GM19023 (cell line): ENCODE data around the gene FAM53A.
"Not testable (repeated sequence)": the region's sequence is repeated elsewhere in the genome, so short reads cannot be mapped to it uniquely, and the experiment has no call there.

Experiments used
- ATAC-seq: cut with Tn5 transposase; IDR thresholded peaks from one replicate; pipeline ENCODE4 v1.9.1; 2021; ENCODE audit warnings: mild to moderate bottlenecking, moderate library complexity; ENCODE audit not compliant: unreplicated experiment

The FAM53A gene

DNA sequence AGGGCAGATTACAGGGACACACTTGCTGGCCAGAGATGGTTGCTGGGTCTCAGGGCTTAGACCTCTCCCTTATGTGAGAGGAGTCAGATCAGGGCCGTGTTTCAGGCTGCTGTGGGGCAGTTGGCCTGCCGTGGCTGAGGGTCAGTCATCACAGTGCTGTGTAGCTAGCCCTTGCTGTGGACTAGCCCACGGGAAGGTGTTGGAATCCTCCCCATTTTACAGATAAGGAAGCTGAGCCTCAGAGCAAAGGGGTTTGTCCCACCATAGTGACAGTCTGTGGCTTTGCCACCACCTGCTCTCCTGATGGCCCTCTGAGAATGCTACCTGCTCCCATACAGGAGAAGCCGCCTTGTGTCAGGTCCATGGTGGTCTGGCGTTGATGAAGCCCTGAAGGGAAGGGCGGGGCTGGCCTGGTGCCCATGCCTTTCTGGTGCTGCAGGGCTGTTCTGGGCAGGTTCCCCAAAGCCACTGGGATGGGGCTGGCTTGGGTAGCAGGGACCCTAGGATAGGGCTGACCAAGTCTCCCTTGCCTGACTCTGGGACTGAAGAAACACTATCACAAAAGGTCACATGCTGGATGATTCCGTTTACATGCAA lies 2.4 kb upstream of the FAM53A start:
- ATAC-seq, result no peak

DNA sequence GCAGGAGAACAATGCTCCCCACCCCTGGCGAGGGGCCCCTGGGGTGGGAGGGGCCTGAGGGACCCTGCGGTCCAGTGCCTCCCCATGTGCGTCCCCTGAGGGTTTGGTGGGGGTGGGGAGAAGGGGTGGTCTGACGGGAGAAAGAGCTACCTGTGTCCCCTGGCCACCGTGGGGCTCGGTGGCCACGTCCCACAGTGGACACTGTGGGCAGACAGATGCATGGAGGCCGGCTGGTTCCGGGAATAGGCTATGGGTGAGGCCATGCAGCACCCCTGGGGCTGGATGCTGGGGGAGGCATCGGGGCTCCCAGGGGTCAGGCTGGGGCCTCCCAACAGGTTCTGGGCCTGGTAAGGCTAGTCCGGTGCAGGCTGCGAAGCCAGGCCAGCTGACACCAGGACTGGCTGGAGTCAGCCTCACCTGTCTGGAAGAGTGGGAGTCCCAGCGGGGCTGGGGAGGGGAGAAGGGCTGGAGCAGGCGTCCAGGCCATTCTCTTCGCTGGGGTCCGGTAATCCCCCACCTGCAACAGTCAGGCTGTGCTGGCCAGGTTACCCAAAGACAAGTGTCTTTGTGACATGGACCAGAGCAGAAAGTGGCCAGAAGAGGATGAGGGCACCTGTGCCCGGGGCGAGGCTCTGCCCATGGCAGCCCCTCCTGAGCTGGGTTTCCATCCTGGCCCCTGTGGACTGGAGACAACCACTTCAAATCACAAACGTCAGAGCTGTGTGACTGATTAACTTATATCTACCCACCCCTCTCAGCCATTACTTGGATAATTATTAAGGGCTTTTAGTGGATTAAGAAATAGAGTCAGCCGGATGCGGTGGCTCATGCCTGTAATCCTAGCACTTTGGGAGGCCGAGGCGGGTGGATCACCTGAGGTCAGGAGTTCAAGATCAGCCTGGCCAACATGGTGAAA lies 1.4 kb upstream of the FAM53A start:
- ATAC-seq, result no peak

DNA sequence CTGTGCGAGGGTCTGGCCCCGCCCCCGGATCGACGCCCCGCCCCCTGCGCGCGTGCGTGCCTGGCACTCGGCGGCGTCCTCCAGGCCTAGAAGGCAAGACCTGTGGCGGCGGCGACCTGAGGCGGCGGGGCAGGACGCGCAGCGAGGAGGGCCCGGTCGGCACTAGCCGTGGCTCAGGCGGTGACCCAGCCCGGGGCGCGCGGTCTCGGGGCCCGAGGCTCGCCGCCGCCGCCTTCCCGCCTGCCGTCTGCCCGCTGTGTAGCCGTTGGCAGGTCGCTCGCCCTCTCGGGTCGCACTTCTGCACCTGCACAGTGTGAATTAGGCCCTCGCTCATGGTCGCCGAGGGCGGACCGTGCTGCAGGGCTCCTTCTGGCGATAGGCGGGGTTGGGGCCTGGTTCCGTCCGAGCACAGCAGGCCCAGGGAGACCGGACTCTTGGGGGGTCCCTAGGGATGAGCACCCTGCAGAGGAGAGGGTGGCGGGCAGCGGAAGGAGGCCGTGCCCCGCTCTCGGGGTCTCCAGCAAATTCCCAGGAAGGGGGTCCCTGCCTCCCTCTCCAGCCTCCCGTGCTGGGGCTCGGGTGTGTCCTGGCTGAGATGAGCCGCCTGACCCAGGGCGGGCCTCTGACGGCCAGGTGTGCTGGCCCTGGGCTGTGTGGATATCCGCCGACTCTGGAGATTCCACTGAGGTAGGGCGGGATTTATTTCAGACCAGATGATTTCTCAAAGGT lies 557 bp upstream of the FAM53A start:
- ATAC-seq, result no peak

DNA sequence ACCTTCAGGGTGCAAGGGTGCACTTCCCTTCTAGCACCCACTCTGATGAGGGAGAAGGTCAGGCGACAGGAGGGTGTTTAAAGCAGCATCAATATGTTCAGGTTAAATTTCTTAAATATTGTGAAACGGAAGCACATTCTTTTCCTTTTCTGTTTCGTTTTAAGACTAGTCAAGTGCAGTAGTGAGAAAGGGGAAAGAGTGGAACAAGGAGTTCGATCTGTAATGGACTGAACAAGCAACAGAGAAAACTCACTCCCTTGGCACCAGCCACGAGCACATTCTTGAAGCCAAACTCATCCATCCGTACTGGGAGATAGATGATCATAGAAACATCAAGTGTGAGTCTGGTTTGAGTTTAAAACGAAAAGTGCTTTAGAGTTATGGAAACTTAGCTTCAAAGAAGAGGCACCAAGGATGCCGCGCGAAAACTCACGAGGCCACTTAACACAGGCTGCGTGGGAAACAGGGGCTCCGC lies 815 bp downstream of the FAM53A start:
- no peak for ATAC-seq

DNA sequence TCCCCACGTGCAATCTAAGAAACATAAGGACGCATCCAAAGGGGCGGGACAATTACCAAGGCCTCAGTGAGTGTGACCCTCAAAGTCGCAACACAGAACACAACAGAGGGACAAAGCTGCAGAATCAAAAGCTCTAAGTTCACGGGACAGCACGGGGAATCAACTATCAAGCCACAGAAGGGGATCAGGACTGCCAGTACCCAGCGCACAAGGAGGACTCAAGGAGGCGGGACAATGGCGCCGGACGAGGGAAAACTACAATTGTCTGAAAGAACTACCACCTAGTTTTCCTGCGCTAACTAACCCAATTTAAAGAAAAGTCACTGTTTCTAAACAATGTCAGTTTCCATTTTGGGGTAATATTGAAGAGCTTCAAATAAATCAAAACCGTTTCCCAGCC lies 1.3 kb downstream of the FAM53A start:
- ATAC-seq, result no peak

DNA sequence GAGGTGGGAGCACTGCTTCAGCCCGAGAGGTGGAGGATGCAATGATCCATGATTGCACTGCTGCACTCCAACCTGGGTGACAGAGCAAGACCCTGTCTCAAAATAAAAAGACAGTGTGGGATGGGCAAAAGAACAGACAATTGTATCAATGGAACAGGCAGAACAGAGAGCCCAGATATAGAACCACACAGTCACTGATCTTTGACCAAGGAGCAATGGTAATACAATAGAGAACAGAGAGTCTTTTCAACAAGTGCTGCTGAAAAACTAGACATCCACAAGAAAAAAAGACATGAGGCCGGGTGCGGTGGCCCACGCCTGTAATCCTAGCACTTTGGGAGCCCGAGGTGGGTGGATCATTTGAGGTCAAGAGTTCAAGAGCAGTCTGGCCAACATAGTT lies 5.9 kb downstream of the FAM53A start:
- ATAC-seq, result no peak

DNA sequence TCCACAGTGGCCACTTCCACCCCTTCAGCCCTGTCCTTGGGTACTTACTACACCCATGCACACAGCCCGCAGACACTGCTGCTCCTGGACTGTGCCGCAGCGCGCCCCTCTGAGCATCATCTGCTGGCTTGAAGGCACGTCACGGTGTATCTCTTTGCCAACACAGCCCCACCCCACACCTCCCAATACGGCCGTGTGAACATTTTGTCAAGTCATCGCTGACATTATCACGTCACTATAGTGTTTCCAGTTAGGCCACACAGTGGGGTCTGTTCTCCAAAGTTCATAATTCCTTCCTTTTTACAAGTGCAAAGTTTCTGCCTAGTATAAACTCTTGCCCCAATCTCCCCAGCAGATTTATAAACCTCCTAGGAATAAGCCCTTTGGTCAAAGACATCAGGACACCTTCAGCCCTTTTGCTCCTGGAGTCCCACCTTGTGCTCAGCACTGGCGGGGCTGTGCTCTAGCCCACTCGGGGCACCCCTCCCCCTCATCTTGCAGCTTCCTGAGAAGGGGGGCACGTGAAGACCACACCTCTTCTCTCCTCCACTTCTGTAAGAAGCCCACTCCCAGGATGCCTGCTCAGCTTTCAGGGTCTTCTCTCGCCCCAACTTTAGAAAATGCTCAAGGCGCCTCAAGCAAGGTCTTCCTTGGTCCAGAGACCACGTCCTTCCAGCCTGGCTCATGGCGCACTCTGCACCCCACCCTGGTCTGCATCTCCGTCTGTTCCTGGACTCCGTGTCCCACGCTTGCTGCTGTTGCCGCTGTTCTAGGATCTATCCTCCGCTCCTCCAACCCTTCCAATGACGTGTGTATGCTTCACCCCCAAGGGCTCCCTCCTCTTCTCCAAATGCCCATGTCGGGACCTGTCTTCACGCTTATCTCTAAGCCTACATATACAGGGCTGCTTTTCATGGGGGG lies 7.2 kb downstream of the FAM53A start:
- ATAC-seq, result no peak

DNA sequence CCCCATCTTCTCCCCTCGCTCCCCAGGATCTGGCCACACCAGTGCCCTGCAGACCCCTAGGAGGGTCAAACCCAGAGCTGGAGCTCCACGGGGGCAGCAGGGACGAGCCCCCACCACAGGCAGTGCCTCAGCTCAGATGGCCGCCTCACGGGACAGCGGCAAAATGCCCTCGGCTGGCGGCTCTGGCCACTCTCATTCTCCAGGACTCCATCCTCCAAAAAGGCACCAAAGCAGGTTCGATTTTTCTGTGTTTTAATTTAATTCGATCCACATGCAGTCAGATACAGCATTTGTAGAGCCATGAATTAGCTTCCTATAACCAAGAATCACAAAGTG lies 8.3 kb downstream of the FAM53A start:
- no peak for ATAC-seq

DNA sequence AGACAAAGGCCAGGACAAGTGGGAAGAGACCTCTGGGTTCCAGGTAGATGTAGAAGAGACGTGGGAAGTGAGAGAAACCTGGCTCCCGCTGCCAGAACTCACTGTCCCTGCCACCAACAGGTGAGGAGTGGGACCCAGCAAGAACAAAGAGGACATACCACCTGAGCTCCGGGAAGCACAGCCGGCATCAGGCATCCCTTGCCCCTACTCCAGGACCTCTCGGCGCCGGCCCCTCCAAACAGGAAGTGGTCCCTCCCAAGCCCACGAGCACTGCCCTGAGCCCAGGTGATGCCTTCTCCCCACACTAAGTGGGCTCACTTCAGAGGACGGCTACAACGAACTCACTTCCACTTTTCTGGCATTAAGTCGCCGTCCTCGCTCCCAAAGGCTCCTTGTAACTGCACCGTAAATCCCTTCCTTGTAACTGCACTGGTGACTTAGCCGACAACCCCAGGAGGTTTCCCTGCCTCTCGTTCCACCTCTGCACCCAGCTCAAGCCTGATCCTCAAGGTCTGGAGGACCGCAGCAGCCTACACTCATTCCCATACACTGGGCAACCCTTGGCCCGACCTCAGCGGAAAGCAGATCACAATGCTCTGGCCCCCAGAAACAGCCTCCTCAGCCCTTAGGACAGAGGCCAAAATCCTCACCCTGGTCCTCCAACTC lies 8.8 kb downstream of the FAM53A start:
- ATAC-seq, result no peak

DNA sequence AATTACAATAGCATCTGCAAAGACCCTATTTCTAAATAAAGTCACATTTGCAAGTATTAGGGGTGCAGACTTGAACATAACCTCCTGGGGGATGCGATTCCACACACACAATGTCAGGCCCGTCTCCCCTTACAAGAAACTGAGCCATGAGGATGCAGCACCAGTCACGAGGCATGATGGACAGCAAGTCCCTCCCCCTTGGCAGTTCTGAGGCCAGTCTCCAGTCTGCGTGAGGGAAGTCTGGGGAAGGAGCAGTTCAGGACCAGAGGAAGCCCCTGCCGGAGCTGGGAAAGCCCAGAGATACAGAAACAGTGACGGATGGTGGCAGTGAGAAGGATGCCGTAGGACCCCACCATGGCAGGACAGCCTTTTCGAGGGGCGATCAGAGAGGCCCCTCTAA lies 9.4 kb downstream of the FAM53A start:
- no peak for ATAC-seq

DNA sequence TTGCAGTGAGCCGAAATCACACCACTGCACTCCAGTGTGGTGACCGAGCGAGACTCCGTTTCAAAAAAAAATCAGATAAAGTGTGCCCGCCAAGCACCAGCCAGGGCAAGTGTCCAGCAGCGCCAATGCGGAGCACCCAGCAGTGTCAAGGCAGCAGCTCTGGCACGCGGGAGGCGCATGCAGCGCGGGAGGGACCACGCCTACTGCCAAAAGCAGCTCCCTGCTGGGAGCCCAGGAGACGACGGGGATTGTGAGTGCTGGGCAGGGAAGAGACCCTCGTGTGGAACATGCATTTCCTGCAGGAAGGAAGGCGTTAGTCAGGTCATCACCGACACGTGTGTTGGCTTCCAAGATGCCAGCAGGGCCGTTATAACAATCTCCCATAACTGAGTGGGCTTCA lies 10.4 kb downstream of the FAM53A start:
- ATAC-seq, result no peak

DNA sequence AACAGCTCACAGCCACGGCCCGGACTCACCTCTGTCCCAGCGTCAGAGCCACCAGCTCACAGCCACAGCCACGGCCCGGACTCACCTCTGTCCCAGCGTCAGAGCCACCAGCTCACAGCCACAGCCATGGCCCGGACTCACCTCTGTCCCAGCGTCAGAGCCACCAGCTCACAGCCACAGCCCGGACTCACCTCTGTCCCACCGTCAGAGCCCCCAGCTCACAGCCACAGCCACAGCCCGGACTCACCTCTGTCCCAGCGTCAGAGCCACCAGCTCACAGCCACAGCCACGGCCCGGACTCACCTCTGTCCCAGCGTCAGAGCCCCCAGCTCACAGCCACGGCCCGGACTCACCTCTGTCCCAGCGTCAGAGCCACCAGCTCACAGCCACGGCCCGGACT lies 13.1 kb downstream of the FAM53A start:
- ATAC-seq, result not testable (repeated sequence)

DNA sequence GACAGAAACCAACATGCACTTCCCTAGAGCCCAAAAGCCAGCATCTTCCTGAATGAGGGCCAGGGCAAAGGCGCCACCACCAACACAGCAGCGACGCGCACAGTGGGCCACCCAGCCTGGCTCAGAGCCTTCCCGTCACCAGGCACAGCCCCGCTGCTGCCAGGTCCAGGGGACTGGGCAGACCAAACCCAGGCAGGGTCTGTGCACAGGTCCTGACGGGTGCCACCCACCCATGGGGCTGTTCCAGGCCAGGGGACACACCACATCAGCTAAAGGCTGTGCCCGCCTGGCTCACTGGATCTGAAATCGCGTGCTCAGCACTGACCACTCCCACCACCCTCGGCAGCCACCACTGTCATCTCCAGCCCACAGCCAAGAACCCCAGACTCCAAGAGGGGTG lies 13.8 kb downstream of the FAM53A start:
- ATAC-seq, result no peak

DNA sequence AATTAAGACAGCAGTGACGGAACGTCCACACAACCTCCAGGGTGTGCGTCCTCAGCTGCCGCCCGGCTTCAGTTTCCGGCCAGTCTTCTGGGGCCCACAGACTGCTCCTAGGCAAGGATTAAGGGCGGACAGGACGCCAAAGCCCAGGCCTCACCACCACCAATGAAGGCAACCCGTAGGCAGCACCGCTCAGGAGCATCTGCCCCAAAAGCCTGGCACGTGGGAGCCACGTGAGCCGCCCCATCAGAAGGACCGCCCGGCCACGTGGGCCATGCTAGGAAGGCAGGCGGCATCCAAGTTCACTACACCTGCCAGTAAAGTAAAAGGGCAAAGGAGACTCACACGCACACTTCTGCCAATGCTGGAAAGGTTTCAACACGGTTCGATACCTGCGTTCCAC lies 14.3 kb downstream of the FAM53A start:
- no peak for ATAC-seq

DNA sequence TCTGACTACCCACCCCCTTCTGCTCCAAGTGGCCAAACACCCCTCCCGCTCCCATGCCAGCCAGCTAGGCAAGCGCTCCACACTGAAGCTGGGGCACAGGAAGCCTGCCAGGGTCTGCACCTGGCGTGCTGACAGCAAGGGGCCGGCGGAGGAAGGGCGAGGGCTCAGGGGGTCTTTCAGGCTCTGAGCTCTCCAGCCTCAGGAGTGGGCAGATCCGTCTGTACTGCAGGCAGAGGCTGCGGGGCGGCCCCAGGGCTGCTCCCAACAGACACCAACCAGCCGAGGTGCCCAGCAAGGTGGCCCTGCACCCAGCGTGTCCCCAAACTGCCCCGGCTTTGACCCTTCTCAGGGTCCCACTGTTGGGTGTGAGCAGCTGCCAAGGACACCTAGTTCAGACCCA lies 14.8 kb downstream of the FAM53A start:
- no peak for ATAC-seq

DNA sequence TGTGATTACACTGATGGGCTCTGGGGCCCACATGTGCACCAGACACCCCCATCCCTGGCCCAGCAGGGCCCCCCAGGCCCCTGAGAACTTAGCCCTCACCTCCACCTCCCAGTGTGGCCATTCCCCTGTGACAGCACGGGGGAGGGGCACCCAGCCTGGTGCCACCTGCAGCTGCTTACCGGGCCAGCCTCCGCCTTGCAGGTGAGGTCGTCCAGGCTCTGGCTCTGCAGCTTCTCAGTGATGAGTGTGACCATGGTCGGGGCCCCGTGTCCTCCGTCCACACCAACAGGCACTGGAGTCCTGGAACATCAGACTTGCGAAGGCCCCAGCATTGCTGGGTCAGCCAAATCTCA lies 15.6 kb downstream of the FAM53A start:
- ATAC-seq, result no peak

DNA sequence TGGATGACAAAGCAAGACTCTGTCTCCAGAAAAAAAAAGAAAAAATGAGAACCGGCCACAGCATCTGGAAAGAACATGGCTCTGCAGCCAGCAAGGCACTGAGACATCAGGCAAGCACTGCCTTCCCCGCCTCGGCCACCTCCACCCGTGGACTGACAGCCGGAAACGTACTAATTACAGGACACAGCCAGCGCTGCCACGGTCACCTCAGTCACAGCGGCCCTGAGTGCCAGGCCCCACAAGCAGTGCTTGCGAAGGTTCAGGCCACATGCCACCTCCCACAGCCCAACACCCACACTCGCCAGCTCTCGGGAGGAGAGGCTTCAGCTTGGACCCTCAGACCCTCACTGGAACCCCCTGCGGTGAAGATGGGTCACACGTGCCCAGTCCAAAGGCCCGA lies 16.8 kb downstream of the FAM53A start:
- ATAC-seq, result no peak

DNA sequence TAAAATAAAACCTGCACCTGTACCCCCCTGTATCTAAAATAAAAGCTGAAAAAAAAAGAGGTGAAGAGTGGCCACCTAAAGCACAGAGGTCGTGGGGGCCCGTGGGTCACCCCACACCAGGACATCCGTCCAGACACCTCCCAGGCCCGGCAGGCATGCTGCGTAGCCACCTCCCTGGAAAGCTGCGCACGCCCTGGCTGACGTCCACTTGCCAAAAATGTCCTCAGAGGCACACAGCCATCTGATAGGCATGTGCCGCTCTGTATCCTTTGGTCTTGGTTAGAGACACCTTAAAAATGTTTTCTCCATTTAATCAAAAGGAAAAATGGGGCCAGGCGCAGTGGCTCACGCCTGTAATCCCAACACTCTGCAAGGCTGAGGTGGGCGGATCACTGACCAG lies 17.7 kb downstream of the FAM53A start:
- no peak for ATAC-seq

DNA sequence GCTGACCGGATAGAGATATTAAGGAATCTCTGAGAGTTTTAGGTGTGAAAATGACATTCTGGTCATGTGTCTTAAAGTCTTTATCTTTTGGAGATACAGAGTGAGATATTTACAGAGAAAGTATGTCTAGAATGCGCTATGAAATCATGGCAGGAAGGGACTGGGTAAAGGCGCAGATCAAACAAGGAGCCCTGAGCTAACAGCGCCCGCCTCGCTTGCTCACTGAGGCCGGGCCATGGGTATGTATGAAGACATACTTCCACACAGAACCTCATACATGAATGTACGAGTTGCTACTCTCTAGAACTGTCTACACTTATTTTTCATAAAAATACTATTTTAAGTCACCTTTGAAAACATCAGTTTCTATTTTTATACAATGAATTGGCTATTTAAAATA lies 20.0 kb downstream of the FAM53A start:
- no peak for ATAC-seq

DNA sequence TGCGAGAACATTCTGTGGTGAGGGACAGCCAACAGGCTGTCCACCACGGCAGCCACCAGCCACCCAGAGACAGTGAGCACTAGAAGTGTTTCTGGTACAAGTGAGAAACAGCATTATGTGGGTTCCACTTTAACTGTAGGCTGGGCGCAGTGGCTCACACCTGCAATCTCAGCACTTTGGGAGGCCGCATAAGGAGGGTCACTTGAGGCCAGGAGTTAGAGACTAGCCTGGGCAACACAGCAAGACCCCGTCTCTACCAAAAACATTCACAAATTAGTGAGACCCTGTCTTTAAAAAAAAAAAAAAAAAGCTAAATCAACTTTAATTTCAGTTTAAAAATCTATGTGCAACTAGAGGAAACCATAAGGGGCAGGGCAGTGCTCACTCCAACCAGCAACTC lies 20.6 kb downstream of the FAM53A start:
- ATAC-seq, result no peak
